Suprapubic skin (tissue), 4 donors: Measurements from ENCODE around the gene PIK3R3.

ENCODE experiments used
- CTCF ChIP-seq, 2 donors: fragments of 200-600 bp in 1 of 2; fragments of 450-650 bp in 1 of 2; sonication (generic) in 1 of 2; IDR thresholded peaks; one replicate each; pipeline ENCODE4 v1.5.1; 2016 to 2019; ENCODE audit warnings: antibody characterized with exemption in 2 of 2, mild to moderate bottlenecking in 1 of 2, moderate library complexity in 1 of 2
- EP300 ChIP-seq: sonication (generic); formaldehyde crosslinking; IDR thresholded peaks from one replicate; pipeline ENCODE4 v1.6.1; 2017; ENCODE audit warnings: antibody characterized with exemption
- POLR2A ChIP-seq, 2 donors: fragments of 450-650 bp; IDR thresholded peaks; one replicate each; pipeline ENCODE4 v1.6.1; 2017; ENCODE audit warnings: antibody characterized with exemption in 2 of 2, mild to moderate bottlenecking in 2 of 2, moderate library complexity in 2 of 2
- POLR2AphosphoS5 ChIP-seq, 3 donors: sonication (generic); formaldehyde crosslinking; IDR thresholded peaks; one replicate each; pipeline ENCODE4 v1.6.1; 2017; ENCODE audit warnings: antibody characterized with exemption in 3 of 3

- TF ChIP-seq POLR2AphosphoS5 (IDR thresholded peaks at IDR 0.05) (no peak), CTCF (IDR thresholded peaks at IDR 0.05) (no peak), POLR2A (IDR thresholded peaks at IDR 0.05) (no peak), EP300 (no peak)
Measured at GRCh38 chr1:46131093-46131492, 1.3 kb downstream of the PIK3R3 start.
